Endothelial cell of umbilical vein (primary cell): ENCODE data around the gene LRTM2. TPM values are rescaled to one million over a fixed set of nuclear protein-coding genes. Genes with fewer than 3 reads are reported as not detected.

Experiments
- BruUV-seq: library from RNA; stranded (reverse); fragments of 400-500 nt; replicated peaks from 2 replicates; lab custom pipeline; 2021; lab: Mats Ljungman, UMichigan
- CTCF ChIA-PET: fragments of 300-600, 350-600 bp; sonication (Branson Sonifier 250); formaldehyde crosslinking; loops from one replicate; lab custom pipeline; 2021; ENCODE audit warnings: antibody characterized with exemption, inconsistent platforms; lab: Charles Lee
- POLR2A ChIA-PET: fragments of 300-600, 350-600 bp; sonication (Branson Sonifier 250); formaldehyde crosslinking; loops from one replicate; lab custom pipeline; 2021; ENCODE audit warnings: antibody characterized with exemption, inconsistent platforms; lab: Charles Lee
- DNase-seq: peaks from one replicate; pipeline ENCODE4 v3.0.0-alpha.2; 2011; ENCODE audit warnings: low read depth, low spot score
- FAIRE-seq: peaks from 2 replicates; lab custom pipeline; 2011; peaks lifted over from hg19 to GRCh38; lab: Jason Lieb, UNC
- H2AFZ ChIP-seq: 2 replicates; pipeline ENCODE4 v1.6.0; 2012; ENCODE audit warnings: low read depth, low read length, control low read depth, inconsistent platforms
- H3K27ac ChIP-seq: 2 replicates; pipeline ENCODE4 v1.5.1; 2011; ENCODE audit warnings: low read depth, mild to moderate bottlenecking, control low read depth, low read length, moderate library complexity; ENCODE audit not compliant: insufficient read depth
- H3K27me3 ChIP-seq, 2 experiments: 2 replicates each; pipeline versions ENCODE4 v1.6.0 to v1.6.1; 2011; ENCODE audit warnings: low read length in 2 of 2, mixed read lengths in 1 of 2; ENCODE audit not compliant: control insufficient read depth in 2 of 2, insufficient read depth in 2 of 2
- H3K36me3 ChIP-seq, 2 experiments: 2 replicates in 1 of 2; 3 replicates in 1 of 2; pipeline ENCODE4 v1.5.1; 2011; ENCODE audit warnings: low read length in 2 of 2, mild to moderate bottlenecking in 1 of 2, moderate library complexity in 1 of 2; ENCODE audit not compliant: control insufficient read depth in 2 of 2, insufficient read depth in 2 of 2; ENCODE audit errors: extremely low read depth in 1 of 2
- H3K4me1 ChIP-seq: 3 replicates; pipeline ENCODE4 v1.5.1; 2011; ENCODE audit warnings: mild to moderate bottlenecking, low read length; ENCODE audit not compliant: control insufficient read depth, insufficient read depth; ENCODE audit errors: extremely low read depth
- H3K4me2 ChIP-seq: 2 replicates; pipeline ENCODE4 v1.6.1; 2011; ENCODE audit warnings: low read length, control low read depth, mixed read lengths; ENCODE audit not compliant: insufficient read depth
- H3K4me3 ChIP-seq, 3 experiments: fragments of 200-600 bp in 1 of 3; sonication (generic), shearing (Covaris generic) in 1 of 3; replicated peaks in 1 of 3; 2 replicates each; pipeline ENCODE4 v1.5.1; 2011 to 2016; ENCODE audit warnings: control low read depth in 3 of 3, low read length in 3 of 3, mild to moderate bottlenecking in 2 of 3, inconsistent platforms in 1 of 3, low read depth in 1 of 3, moderate library complexity in 1 of 3; ENCODE audit not compliant: insufficient read depth in 1 of 3
- H3K79me2 ChIP-seq: 2 replicates; pipeline ENCODE4 v1.6.0; 2012; ENCODE audit warnings: low read length, inconsistent platforms; ENCODE audit not compliant: control insufficient read depth, insufficient read depth
- H3K9ac ChIP-seq: replicated peaks from 2 replicates; pipeline ENCODE3; 2011; ENCODE audit warnings: low read length, control low read depth; ENCODE audit not compliant: insufficient read depth; ENCODE audit errors: extremely low read depth
- H3K9me1 ChIP-seq: replicated peaks from 3 replicates; pipeline ENCODE4 v1.6.0; 2011; ENCODE audit warnings: mild to moderate bottlenecking, low read length; ENCODE audit not compliant: control insufficient read depth, insufficient read depth; ENCODE audit errors: extremely low read depth
- H3K9me3 ChIP-seq: replicated peaks from 2 replicates; pipeline ENCODE4 v1.5.1; 2012; ENCODE audit warnings: low read length, inconsistent platforms; ENCODE audit not compliant: control insufficient read depth, insufficient read depth
- H4K20me1 ChIP-seq: replicated peaks from 2 replicates; pipeline ENCODE3; 2011; ENCODE audit warnings: mild to moderate bottlenecking, low read length; ENCODE audit not compliant: control insufficient read depth, insufficient read depth; ENCODE audit errors: extremely low read depth
- EZH2 ChIP-seq: IDR thresholded peaks from 2 replicates; pipeline ENCODE4 v1.6.1; 2012; ENCODE audit warnings: borderline replicate concordance, low read depth, mild to moderate bottlenecking, moderate library complexity, low read length, inconsistent platforms; ENCODE audit not compliant: severe bottlenecking
- FOS ChIP-seq: IDR thresholded peaks from 2 replicates; pipeline ENCODE4 v1.6.1; 2011; ENCODE audit warnings: mild to moderate bottlenecking, low read length, moderate library complexity, borderline replicate concordance; ENCODE audit not compliant: insufficient read depth
- GATA2 ChIP-seq: IDR thresholded peaks from 2 replicates; pipeline ENCODE4 v1.7.0; 2011; ENCODE audit warnings: low read depth, mild to moderate bottlenecking, moderate library complexity, mixed read lengths, low read length; ENCODE audit not compliant: insufficient read length, insufficient read depth
- JUN ChIP-seq: IDR thresholded peaks from 2 replicates; pipeline ENCODE4 v1.6.1; 2011; ENCODE audit warnings: borderline replicate concordance, low read depth; ENCODE audit not compliant: insufficient read length, insufficient read depth
- MYC ChIP-seq: IDR thresholded peaks from one replicate; pipeline ENCODE4 v1.6.1; 2011; ENCODE audit warnings: mild to moderate bottlenecking, low read depth, low read length
- POLR2A ChIP-seq: IDR thresholded peaks from 2 replicates; pipeline ENCODE4 v1.6.1; 2012; ENCODE audit warnings: low read depth, mild to moderate bottlenecking, control low read depth, low read length
- POLR2AphosphoS5 ChIP-seq: IDR thresholded peaks from 2 replicates; pipeline ENCODE4 v1.6.1; 2012; ENCODE audit warnings: low read depth, mild to moderate bottlenecking, control low read depth, low read length, moderate library complexity; ENCODE audit not compliant: insufficient read depth
- dilution Hi-C: fragments of 300-500 bp; cut with MboI; formaldehyde crosslinking; loops from one replicate; pipeline ENCODE4 v1.15.0; 2019; ENCODE audit warnings: low sequenced_read_pairs; ENCODE audit not compliant: extremely low pct_ligation_motif_present
- intact Hi-C: fragments of 100-400 bp; cut with micrococcal nuclease; formaldehyde crosslinking; loops from one replicate; pipeline ENCODE4 v1.10.0; 2022
- polyA plus RNA-seq, 4 experiments: library from polyadenylated mRNA; depleted of rRNA in 3 of 4; stranded (reverse) in 3 of 4; unstranded in 1 of 4; fragments of >200 nt; gene quantifications; 2 replicates each; pipeline versions ENCODE4 v1.2.1 to v1.2.3, GENCODE V29; 2011 to 2012; ENCODE audit warnings: missing spikeins in 1 of 4
- total RNA-seq: library from RNA; stranded (reverse); gene quantifications from 2 replicates; pipeline ENCODE4 v1.2.3, GENCODE V29; 2021
- TF ChIP-seq, protein P1 (sequence below): IDR thresholded peaks from 2 replicates; pipeline ENCODE4 v1.6.1; 2011; ENCODE audit not compliant: insufficient read depth, insufficient read length
- TF ChIP-seq, protein P2 (sequence below), 2 donors: IDR thresholded peaks; 1 replicate in 1 of 2; 2 replicates in 1 of 2; pipeline ENCODE4 v1.5.1; 2011; ENCODE audit warnings: low read length in 2 of 2, mild to moderate bottlenecking in 2 of 2, moderate library complexity in 2 of 2, control low read depth in 1 of 2, inconsistent platforms in 1 of 2, low read depth in 1 of 2; ENCODE audit not compliant: insufficient read depth in 1 of 2; ENCODE audit errors: extremely low read depth in 1 of 2

LRTM2 gene
- total and polyA plus RNA-seq, 2 donors (not counting 3 experiments of a cell fraction or from before 2014, with no cell fraction given), result not detected

- Histone ChIP-seq H3K4me2 (no peak overlapping the region), H3K9me3 (no peaks in the 10 kb centered on the region), H3K9ac (no peak overlapping the region), H3K4me3 (no peak overlapping the region), H4K20me1 (no peaks in the 10 kb centered on the region), H3K36me3 (no peaks in the 10 kb centered on the region), H3K79me2 (no peaks in the 10 kb centered on the region), H3K27me3 (peaks cover 2 to 6% of the 10 kb centered on the region in 2 experiments), H3K4me1 (no peaks in the 10 kb centered on the region), H2AFZ (no peak overlapping the region), H3K27ac (no peak overlapping the region), H3K9me1 (no peaks in the 10 kb centered on the region)
- intact Hi-C loops, result no loop called here
- dilution Hi-C loops, result no loop called here
- TF ChIP-seq, protein P1, sequence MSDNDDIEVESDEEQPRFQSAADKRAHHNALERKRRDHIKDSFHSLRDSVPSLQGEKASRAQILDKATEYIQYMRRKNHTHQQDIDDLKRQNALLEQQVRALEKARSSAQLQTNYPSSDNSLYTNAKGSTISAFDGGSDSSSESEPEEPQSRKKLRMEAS, result no peak
- TF ChIP-seq EZH2 (no peak), POLR2A (no peak), MYC (no peak), JUN (no peak), FOS (no peak), POLR2AphosphoS5 (no peak), GATA2 (no peak)
- TF ChIP-seq, protein P2, sequence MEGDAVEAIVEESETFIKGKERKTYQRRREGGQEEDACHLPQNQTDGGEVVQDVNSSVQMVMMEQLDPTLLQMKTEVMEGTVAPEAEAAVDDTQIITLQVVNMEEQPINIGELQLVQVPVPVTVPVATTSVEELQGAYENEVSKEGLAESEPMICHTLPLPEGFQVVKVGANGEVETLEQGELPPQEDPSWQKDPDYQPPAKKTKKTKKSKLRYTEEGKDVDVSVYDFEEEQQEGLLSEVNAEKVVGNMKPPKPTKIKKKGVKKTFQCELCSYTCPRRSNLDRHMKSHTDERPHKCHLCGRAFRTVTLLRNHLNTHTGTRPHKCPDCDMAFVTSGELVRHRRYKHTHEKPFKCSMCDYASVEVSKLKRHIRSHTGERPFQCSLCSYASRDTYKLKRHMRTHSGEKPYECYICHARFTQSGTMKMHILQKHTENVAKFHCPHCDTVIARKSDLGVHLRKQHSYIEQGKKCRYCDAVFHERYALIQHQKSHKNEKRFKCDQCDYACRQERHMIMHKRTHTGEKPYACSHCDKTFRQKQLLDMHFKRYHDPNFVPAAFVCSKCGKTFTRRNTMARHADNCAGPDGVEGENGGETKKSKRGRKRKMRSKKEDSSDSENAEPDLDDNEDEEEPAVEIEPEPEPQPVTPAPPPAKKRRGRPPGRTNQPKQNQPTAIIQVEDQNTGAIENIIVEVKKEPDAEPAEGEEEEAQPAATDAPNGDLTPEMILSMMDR (IDR thresholded peaks at IDR 0.05; ENCODE audit: extremely low read depth in 1 of 2, insufficient read depth in 1 of 2, low read depth in 1 of 2, low read length in 2 of 2), result no peak
- FAIRE-seq, result no peak
- no peak for DNase-seq
- no TSS peak for BruUV-seq
- ChIA-PET CTCF (interaction anchor here (0.8 kb wide), 1 partner anchor 111 kb away, joined by 3 read pairs; no protein-coding TSS in a partner anchor), POLR2A (no interaction called here)
These were observed 8.5 kb downstream of the LRTM2 start for GRCh38 chr12:1828856-1829255.
